Ascending aorta (tissue), 2 donors: ENCODE data around the gene PTP4A2. TPM values are rescaled to one million over a fixed set of nuclear protein-coding genes. Genes with fewer than 3 reads are reported as not detected.

ENCODE experiments used
- DNase-seq, 2 donors: peaks; one replicate each; pipeline ENCODE4 v3.0.0-alpha.2; 2019; ENCODE audit warnings: low spot score in 2 of 2
- H3K27ac ChIP-seq, 2 donors: fragments of 200-600 bp; sonication (generic); one replicate each; pipeline ENCODE4 v1.5.1; 2016 to 2017; ENCODE audit warnings: mild to moderate bottlenecking in 1 of 2
- H3K27me3 ChIP-seq: fragments of 200-600 bp; sonication (generic); one replicate; pipeline ENCODE4 v1.5.1; 2017
- H3K36me3 ChIP-seq, 2 donors: fragments of 200-600 bp; sonication (generic); one replicate each; pipeline ENCODE4 v1.5.1; 2016
- H3K4me1 ChIP-seq, 2 donors: fragments of 200-600 bp; sonication (generic); one replicate each; pipeline ENCODE4 v1.5.1; 2016 to 2017; ENCODE audit warnings: mild to moderate bottlenecking in 1 of 2
- H3K4me3 ChIP-seq, 2 donors: fragments of 200-600 bp; sonication (generic); one replicate each; pipeline ENCODE4 v1.5.1; 2016 to 2017; ENCODE audit warnings: mild to moderate bottlenecking in 1 of 2
- H3K9me3 ChIP-seq, 2 donors: fragments of 200-600 bp; sonication (generic); one replicate each; pipeline ENCODE4 v1.5.1; 2016
- intact Hi-C: fragments of 100-400 bp; cut with DNase I; formaldehyde crosslinking; loops from one replicate; pipeline ENCODE4 v1.15.1; 2023
- total RNA-seq: library from RNA; depleted of rRNA; stranded (reverse); fragments of >200 nt; gene quantifications from one replicate; pipeline ENCODE4 v1.1.0, GENCODE V29; 2016
- TF ChIP-seq, protein P1 (sequence below), 3 experiments: fragments of 200-600 bp in 2 of 3; fragments of 450-650 bp in 1 of 3; sonication (generic) in 2 of 3; IDR thresholded peaks; one replicate each; pipeline ENCODE4 v1.5.1; 2016 to 2019; ENCODE audit warnings: antibody characterized with exemption in 3 of 3, mild to moderate bottlenecking in 1 of 3, moderate library complexity in 1 of 3

Gene PTP4A2
- total RNA-seq, 1 donor from 2014 or later, result 174 TPM

DNA sequence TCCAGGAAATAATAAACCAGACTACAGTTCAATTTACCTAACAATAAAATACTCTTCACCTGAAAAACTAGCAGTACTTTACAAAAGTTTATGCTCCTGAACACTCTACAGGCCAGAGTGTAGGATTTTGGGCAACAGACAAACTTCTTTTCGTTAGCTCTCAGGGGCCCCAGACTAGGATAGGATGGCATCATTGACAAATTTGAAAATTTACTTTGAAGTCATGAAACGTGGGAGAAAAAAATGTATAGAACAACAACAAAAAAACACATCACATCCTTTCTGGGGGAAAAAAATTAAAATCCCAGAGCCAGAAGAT, 1.2 kb downstream of the PTP4A2 start:
- H3K36me3 ChIP-seq, result no peaks in the 10 kb centered on the region
- no peaks in the 10 kb centered on the region for H3K9me3 ChIP-seq

DNA sequence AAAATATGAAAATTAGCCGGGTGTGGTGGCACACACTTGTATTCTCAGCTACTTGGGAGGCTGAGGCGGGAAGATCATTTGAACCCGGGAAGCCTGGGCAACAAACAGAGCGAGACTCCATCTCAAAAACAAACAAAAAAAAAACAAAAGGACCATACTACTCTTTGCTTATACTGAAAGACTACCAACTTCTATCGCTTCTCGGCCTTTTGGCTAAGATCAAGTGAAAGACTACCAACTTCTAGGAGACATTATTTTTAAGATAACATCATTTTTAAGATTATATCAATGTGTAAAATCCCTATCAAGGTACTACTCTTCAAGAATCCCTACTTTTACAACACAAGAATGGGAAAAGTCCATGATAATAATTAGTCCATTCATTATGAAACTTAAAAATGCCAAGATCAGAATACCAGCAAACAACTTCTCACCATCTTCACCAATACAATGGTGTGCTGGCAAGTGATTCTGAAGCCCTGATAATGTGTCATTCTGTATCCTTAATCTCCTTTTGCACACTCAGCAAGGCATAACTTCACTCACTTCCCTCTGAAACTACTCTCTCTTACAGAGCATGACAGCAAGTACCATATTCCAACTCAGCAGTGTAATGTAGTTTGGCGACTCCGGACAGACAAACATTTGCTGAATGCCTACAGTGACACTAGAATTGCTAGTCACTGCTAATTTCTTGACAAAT, 1.7 kb downstream of the PTP4A2 start:
- TF ChIP-seq, protein P1, sequence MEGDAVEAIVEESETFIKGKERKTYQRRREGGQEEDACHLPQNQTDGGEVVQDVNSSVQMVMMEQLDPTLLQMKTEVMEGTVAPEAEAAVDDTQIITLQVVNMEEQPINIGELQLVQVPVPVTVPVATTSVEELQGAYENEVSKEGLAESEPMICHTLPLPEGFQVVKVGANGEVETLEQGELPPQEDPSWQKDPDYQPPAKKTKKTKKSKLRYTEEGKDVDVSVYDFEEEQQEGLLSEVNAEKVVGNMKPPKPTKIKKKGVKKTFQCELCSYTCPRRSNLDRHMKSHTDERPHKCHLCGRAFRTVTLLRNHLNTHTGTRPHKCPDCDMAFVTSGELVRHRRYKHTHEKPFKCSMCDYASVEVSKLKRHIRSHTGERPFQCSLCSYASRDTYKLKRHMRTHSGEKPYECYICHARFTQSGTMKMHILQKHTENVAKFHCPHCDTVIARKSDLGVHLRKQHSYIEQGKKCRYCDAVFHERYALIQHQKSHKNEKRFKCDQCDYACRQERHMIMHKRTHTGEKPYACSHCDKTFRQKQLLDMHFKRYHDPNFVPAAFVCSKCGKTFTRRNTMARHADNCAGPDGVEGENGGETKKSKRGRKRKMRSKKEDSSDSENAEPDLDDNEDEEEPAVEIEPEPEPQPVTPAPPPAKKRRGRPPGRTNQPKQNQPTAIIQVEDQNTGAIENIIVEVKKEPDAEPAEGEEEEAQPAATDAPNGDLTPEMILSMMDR (IDR thresholded peaks at IDR 0.05), result no peak
- Histone ChIP-seq H3K4me3 (peak overlapping the region; percentile 70 to 85), H3K27me3 (no peaks in the 10 kb centered on the region), H3K36me3 (no peaks in the 10 kb centered on the region), H3K9me3 (no peaks in the 10 kb centered on the region), H3K27ac (peak overlapping the region; percentile 94 to 97), H3K4me1 (peaks cover 18 to 45% of the 10 kb centered on the region in 2 donors)
- intact Hi-C loops, result loop anchor here (5.0 kb wide), 2 partner anchors 126 to 289 kb away; no protein-coding TSS in a partner anchor
- DNase-seq, result no peak

More for the DNA sequence above, 1.2 kb downstream of the PTP4A2 start:
- peak overlapping the region; percentile 94 to 97 for H3K27ac ChIP-seq
- peaks cover 17 to 40% of the 10 kb centered on the region in 2 donors for H3K4me1 ChIP-seq
- no peak for DNase-seq
- peak overlapping the region; percentile 70 to 85 for H3K4me3 ChIP-seq
- no peaks in the 10 kb centered on the region for H3K27me3 ChIP-seq
- intact Hi-C loops, result loop anchor here (1.0 to 5.0 kb wide), 3 partner anchors 19 to 290 kb away; no protein-coding TSS in a partner anchor
- TF ChIP-seq, protein P1 (IDR thresholded peaks at IDR 0.05), result no peak

DNA sequence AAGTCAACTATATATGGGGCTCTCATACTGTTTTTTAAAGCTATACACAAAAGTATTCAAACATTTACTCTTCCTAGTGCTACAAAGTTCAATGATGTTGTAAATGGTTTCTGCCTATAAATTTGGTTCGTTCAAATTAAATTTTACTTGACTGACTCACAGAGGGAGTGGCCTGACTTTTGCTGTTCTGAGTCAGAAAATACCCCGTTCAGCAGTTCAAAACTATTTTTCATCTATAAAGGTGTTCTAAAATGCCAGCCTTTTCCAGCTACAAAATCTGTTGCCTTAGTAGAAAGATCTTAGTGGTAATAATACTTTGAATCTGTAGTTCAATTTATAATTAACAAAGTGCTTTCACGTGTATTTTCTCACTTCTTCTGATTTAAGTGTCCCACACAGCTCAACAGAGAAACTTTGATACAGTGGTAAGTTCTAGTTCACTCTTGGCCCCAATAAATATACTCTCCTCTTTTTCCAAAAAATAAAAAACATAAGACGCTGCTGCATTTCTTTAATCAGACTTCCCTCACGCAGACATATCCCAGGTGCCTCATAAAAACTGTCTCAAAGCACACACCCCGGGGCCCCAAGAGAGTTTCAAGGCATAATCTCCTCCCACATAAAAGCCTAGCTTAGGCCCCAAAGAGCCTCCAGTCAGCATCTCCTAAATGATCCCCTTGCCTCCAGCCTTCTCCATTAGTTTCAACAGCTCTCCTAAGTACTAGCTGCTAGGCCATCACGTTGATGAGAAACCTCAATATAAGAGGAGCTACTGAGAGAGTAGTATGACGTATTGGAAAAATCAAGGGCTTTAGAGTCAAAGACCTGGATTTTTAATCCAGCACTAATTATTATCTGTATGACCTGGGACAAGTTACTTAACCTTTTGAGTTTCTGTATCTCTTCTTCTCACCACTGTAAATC, 3.2 kb downstream of the PTP4A2 start:
- no peaks in the 10 kb centered on the region for H3K27me3 ChIP-seq
- H3K27ac ChIP-seq, result peak overlapping the region; percentile 74 to 97
- H3K4me3 ChIP-seq, result peak overlapping the region in 1 of 2 donors; percentile 85
- TF ChIP-seq, protein P1 (IDR thresholded peaks at IDR 0.05), result no peak
- no peak for DNase-seq
- H3K4me1 ChIP-seq, result peaks cover 22 to 53% of the 10 kb centered on the region in 2 donors
- intact Hi-C loops, result loop anchor here (5.0 kb wide), 2 partner anchors 127 to 288 kb away; no protein-coding TSS in a partner anchor
- H3K9me3 ChIP-seq, result no peaks in the 10 kb centered on the region
- no peaks in the 10 kb centered on the region for H3K36me3 ChIP-seq

DNA sequence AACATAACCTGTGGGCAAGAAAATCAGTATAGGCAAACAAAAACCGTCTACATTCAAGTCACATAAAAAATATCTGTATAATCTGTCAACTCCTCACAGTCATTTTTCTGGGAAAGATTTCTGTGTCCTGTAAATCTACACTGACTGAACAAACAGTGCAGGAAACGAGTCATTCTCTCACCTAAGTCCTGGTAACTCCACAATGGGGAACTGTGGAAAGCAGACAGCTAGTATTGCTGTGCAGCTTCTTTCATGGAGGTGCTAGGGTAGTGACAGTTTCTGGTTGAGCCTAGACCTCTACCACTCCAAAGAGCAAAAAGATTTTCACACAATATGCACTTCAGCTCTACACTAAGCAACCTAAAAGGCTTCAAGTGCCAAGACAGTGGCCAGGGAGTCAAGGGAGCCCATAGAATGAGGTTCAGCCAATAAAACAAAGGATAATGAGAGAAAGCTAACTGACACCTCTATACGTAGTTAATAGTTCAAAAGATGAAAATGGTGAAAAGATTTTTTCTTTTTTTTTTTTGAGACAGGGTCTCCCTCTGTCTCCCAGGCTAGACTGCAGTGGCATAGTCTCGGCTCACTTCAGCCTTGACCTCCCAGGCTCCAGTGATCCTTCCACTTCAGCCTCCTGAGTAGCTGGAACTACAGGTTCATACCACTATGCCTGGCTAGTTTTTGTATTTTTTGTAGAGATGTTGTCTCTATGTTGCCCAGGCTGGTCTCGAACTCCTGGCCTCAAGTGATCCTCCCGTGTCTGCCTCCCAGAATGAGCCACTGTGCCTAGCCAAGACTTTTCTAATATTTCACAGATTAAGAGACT, 5.5 kb downstream of the PTP4A2 start:
- Histone ChIP-seq H3K27ac (peak overlapping the region; percentile 44 to 97), H3K4me1 (peaks cover 22 to 63% of the 10 kb centered on the region in 2 donors), H3K36me3 (no peaks in the 10 kb centered on the region), H3K27me3 (no peaks in the 10 kb centered on the region), H3K4me3 (no peak overlapping the region), H3K9me3 (no peaks in the 10 kb centered on the region)
- TF ChIP-seq, protein P1 (IDR thresholded peaks at IDR 0.05), result no peak
- no peak for DNase-seq
- intact Hi-C loops, result no loop called here

DNA sequence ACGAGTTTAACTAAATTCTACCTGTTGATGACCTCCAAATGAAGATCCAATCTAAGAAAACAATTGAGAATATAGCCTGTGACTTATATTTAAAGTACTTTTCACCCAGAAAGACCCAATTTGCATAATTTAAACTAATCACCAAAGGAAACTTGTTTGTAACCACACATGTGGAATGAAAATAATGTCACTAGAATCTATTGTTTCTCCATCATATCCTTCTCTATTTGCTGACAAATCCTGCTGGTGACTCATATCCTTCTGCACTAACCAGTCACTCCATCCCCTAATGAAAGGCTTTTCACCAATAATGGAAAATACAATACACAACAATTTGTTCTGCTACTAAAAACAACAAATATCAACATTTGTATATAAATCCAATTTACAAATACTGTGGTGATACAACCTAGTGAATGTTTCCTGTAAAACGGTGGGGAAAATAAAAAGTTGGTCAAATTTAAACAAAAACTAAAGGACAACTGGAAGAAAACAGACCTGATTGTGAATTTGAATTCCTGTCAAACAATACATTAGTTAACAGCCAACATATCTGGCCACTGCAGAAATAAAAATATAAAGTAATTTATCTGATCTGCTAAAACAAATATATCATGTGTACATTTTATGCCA, 6.5 kb downstream of the PTP4A2 start:
- H3K36me3 ChIP-seq, result no peaks in the 10 kb centered on the region
- intact Hi-C loops, result no loop called here
- peaks cover 22 to 64% of the 10 kb centered on the region in 2 donors for H3K4me1 ChIP-seq
- no peaks in the 10 kb centered on the region for H3K9me3 ChIP-seq
- TF ChIP-seq, protein P1 (IDR thresholded peaks at IDR 0.05), result no peak
- no peaks in the 10 kb centered on the region for H3K27me3 ChIP-seq
- H3K4me3 ChIP-seq, result peak overlapping the region in 1 of 2 donors; percentile 1
- no peak for DNase-seq
- H3K27ac ChIP-seq, result peak overlapping the region; percentile 56 to 97
